Measurements from ENCODE around the gene EPGN. TPM values are rescaled to one million over a fixed set of nuclear protein-coding genes. Genes with fewer than 3 reads are reported as not detected.

Gene EPGN
- total and polyA plus RNA-seq, 2 donors (not counting 1 experiment from before 2014, with no cell fraction given) = 0.77 TPM; not detected in 1

DNA sequence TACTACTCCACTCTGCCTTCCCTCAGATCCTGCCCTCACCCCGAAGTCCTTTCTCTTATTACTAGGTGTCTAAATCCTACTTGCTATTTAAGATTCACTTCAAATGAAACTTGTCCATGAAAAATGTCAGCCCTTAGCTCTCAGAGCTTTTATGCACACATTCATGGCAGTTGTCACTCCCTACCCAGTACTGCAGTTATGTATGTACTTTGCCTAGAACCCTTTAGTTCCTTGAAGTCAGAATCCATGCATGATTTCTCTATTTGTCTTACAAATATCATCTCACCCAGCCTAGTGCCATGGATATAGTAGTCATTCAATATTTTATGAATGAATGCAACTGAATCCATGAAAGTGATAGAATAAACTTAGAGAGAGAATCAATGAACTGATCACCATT, 3.3 kb upstream of the EPGN start:
- no peak for DNase-seq (ENCODE audit: low read depth in 2 of 2)
- Histone ChIP-seq H3K4me3 (replicated peaks in 1 of 4; ENCODE audit: control extremely low read depth in 1 of 4, insufficient read depth in 1 of 4, low read depth in 3 of 4, low read length in 4 of 4) (no peak overlapping the region), H3K27me3 (ENCODE audit: control insufficient read depth, insufficient read depth, low read length) (no peaks in the 10 kb centered on the region), H3K27ac (ENCODE audit: insufficient read depth, low read length) (no peak overlapping the region), H4K20me1 (ENCODE audit: control insufficient read depth, extremely low read depth, insufficient read depth, low read length) (no peaks in the 10 kb centered on the region), H3K9ac (ENCODE audit: insufficient read depth, low read length) (no peak overlapping the region), H3K4me1 (ENCODE audit: control insufficient read depth, extremely low read depth, insufficient read depth, low read length) (no peaks in the 10 kb centered on the region), H3K4me2 (ENCODE audit: extremely low read depth, insufficient read depth, low read length) (no peak overlapping the region), H3K79me2 (ENCODE audit: control insufficient read depth, insufficient read depth, low read length) (no peaks in the 10 kb centered on the region), H2AFZ (ENCODE audit: low read length) (no peak overlapping the region), H3K9me3 (ENCODE audit: control insufficient read depth, insufficient read depth, low read depth, low read length) (no peaks in the 10 kb centered on the region), H3K36me3 (ENCODE audit: control insufficient read depth, insufficient read depth, low read length) (no peaks in the 10 kb centered on the region)
- TF ChIP-seq EZH2 (IDR thresholded peaks at IDR 0.05; ENCODE audit: low read length, missing control alignments) = no peak
- TF ChIP-seq, protein P1, sequence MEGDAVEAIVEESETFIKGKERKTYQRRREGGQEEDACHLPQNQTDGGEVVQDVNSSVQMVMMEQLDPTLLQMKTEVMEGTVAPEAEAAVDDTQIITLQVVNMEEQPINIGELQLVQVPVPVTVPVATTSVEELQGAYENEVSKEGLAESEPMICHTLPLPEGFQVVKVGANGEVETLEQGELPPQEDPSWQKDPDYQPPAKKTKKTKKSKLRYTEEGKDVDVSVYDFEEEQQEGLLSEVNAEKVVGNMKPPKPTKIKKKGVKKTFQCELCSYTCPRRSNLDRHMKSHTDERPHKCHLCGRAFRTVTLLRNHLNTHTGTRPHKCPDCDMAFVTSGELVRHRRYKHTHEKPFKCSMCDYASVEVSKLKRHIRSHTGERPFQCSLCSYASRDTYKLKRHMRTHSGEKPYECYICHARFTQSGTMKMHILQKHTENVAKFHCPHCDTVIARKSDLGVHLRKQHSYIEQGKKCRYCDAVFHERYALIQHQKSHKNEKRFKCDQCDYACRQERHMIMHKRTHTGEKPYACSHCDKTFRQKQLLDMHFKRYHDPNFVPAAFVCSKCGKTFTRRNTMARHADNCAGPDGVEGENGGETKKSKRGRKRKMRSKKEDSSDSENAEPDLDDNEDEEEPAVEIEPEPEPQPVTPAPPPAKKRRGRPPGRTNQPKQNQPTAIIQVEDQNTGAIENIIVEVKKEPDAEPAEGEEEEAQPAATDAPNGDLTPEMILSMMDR (conservative IDR thresholded peaks at IDR 0.05 in 1 of 2, IDR thresholded peaks at IDR 0.05 in 1 of 2; ENCODE audit: low read depth in 1 of 2, low read length in 2 of 2) = no peak

GRCh38 chr4:74307170-74307569, 1.1 kb upstream of the EPGN start:
- H3K9me3 ChIP-seq (ENCODE audit: control insufficient read depth, insufficient read depth, low read depth, low read length) = no peaks in the 10 kb centered on the region
- H3K27me3 ChIP-seq (ENCODE audit: control insufficient read depth, insufficient read depth, low read length) = no peaks in the 10 kb centered on the region
- no peak overlapping the region for H2AFZ ChIP-seq (ENCODE audit: low read length)
- H3K79me2 ChIP-seq (ENCODE audit: control insufficient read depth, insufficient read depth, low read length) = no peaks in the 10 kb centered on the region
- H4K20me1 ChIP-seq (ENCODE audit: control insufficient read depth, extremely low read depth, insufficient read depth, low read length) = no peaks in the 10 kb centered on the region
- no peak overlapping the region for H3K27ac ChIP-seq (ENCODE audit: insufficient read depth, low read length)
- no peak for DNase-seq (ENCODE audit: low read depth in 2 of 2)
- H3K4me1 ChIP-seq (ENCODE audit: control insufficient read depth, extremely low read depth, insufficient read depth, low read length) = no peaks in the 10 kb centered on the region
- TF ChIP-seq, protein P1 (conservative IDR thresholded peaks at IDR 0.05 in 1 of 2, IDR thresholded peaks at IDR 0.05 in 1 of 2; ENCODE audit: low read depth in 1 of 2, low read length in 2 of 2) = no peak
- no peak for TF ChIP-seq EZH2 (IDR thresholded peaks at IDR 0.05; ENCODE audit: low read length, missing control alignments)
- H3K9ac ChIP-seq (ENCODE audit: insufficient read depth, low read length) = no peak overlapping the region
- H3K36me3 ChIP-seq (ENCODE audit: control insufficient read depth, insufficient read depth, low read length) = no peaks in the 10 kb centered on the region
- H3K4me2 ChIP-seq (ENCODE audit: extremely low read depth, insufficient read depth, low read length) = no peak overlapping the region
- no peak overlapping the region for H3K4me3 ChIP-seq (replicated peaks in 1 of 4; ENCODE audit: control extremely low read depth in 1 of 4, insufficient read depth in 1 of 4, low read depth in 3 of 4, low read length in 4 of 4)

GRCh38 chr4:74309223-74309622, 953 bp downstream of the EPGN start:
- Histone ChIP-seq H3K9me3 (ENCODE audit: control insufficient read depth, insufficient read depth, low read depth, low read length) (no peaks in the 10 kb centered on the region), H3K27ac (ENCODE audit: insufficient read depth, low read length) (no peak overlapping the region)
- no peak for DNase-seq (ENCODE audit: low read depth in 2 of 2)

More at GRCh38 chr4:74309223-74309622, 953 bp downstream of the EPGN start:
- no peak overlapping the region for H2AFZ ChIP-seq (ENCODE audit: low read length)
- H3K79me2 ChIP-seq (ENCODE audit: control insufficient read depth, insufficient read depth, low read length) = no peaks in the 10 kb centered on the region
- H3K9ac ChIP-seq (ENCODE audit: insufficient read depth, low read length) = no peak overlapping the region
- TF ChIP-seq EZH2 (IDR thresholded peaks at IDR 0.05; ENCODE audit: low read length, missing control alignments) = no peak
- TF ChIP-seq, protein P1 (conservative IDR thresholded peaks at IDR 0.05 in 1 of 2, IDR thresholded peaks at IDR 0.05 in 1 of 2; ENCODE audit: low read depth in 1 of 2, low read length in 2 of 2) = no peak
- no peak overlapping the region for H3K4me3 ChIP-seq (replicated peaks in 1 of 4; ENCODE audit: control extremely low read depth in 1 of 4, insufficient read depth in 1 of 4, low read depth in 3 of 4, low read length in 4 of 4)
- no peak overlapping the region for H3K4me2 ChIP-seq (ENCODE audit: extremely low read depth, insufficient read depth, low read length)
- no peaks in the 10 kb centered on the region for H3K36me3 ChIP-seq (ENCODE audit: control insufficient read depth, insufficient read depth, low read length)
- no peaks in the 10 kb centered on the region for H4K20me1 ChIP-seq (ENCODE audit: control insufficient read depth, extremely low read depth, insufficient read depth, low read length)
- H3K27me3 ChIP-seq (ENCODE audit: control insufficient read depth, insufficient read depth, low read length) = no peaks in the 10 kb centered on the region
- H3K4me1 ChIP-seq (ENCODE audit: control insufficient read depth, extremely low read depth, insufficient read depth, low read length) = no peaks in the 10 kb centered on the region

Measured in fibroblast of lung (primary cell).